HUES48 (cell line): Measurements from ENCODE around the gene CLK2.
"Not testable (repeated sequence)": the region's sequence is repeated elsewhere in the genome, so short reads cannot be mapped to it uniquely, and the experiment has no call there.

Experiments
- H3K27ac ChIP-seq: one replicate; pipeline ENCODE4 v1.7.0; 2013; ENCODE audit warnings: low read depth, low read length, inconsistent platforms
- H3K27me3 ChIP-seq: 2 replicates; pipeline ENCODE4 v1.6.1; 2013; ENCODE audit warnings: mild to moderate bottlenecking, low read length; ENCODE audit not compliant: control insufficient read depth, insufficient read depth
- H3K36me3 ChIP-seq: 2 replicates; pipeline ENCODE4 v1.6.1; 2013; ENCODE audit warnings: low read length; ENCODE audit not compliant: control insufficient read depth, insufficient read depth
- H3K4me1 ChIP-seq: 2 replicates; pipeline ENCODE4 v1.6.1; 2013; ENCODE audit warnings: mild to moderate bottlenecking, low read length; ENCODE audit not compliant: control insufficient read depth, insufficient read depth
- H3K4me3 ChIP-seq: 2 replicates; pipeline ENCODE4 v1.5.1; 2013; ENCODE audit warnings: mild to moderate bottlenecking, low read depth, low read length
- H3K9ac ChIP-seq: 2 replicates; pipeline ENCODE4 v1.6.1; 2013; ENCODE audit warnings: mild to moderate bottlenecking, low read depth, low read length, moderate library complexity
- H3K9me3 ChIP-seq: 2 replicates; pipeline ENCODE4 v1.6.1; 2013; ENCODE audit warnings: low read length; ENCODE audit not compliant: control insufficient read depth, insufficient read depth

CLK2 gene

DNA sequence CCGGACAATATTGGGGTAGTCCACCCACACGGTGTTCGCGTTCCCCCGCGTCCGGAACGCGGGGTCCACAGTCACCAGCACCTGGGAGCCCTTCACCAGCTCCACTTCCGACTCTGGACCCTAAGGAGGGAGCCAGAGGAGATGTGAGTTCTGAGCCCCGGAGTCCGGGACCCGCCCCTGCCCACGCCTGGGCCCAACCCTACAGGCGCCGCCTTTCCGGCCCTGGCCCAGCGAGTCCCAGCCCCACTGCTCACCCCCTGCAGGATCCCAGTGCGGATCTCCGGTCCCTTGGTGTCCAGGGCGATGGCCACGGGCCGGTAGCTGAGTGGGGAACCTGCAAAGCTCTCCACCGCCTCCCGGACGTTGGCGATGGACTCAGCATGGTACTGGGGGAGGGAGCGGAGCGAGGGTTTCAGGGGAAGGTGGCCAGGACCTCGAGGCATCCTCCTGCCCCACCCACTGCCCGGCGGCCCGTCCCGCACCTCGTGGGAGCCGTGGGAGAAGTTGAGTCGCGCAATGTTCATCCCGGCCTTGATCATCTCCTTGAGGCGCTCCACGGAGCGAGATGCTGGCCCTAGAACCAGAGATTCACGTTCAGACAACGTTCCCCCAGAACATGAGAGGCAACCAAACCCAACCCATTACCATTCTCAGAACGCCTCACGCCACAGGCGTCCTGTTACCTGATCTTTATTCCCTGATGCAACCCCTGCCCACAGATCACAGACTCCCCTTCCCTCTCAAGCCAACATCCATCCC, 22.1 kb upstream of the CLK2 start:
- Histone ChIP-seq H3K9me3 (no peaks in the 10 kb centered on the region), H3K27ac (no peak overlapping the region), H3K4me3 (peak overlapping the region; percentile 83), H3K36me3 (no peaks in the 10 kb centered on the region), H3K27me3 (peaks cover 37% of the 10 kb centered on the region), H3K9ac (no peak overlapping the region), H3K4me1 (peaks cover 17% of the 10 kb centered on the region; the same call in 1 of the 2 replicates)

DNA sequence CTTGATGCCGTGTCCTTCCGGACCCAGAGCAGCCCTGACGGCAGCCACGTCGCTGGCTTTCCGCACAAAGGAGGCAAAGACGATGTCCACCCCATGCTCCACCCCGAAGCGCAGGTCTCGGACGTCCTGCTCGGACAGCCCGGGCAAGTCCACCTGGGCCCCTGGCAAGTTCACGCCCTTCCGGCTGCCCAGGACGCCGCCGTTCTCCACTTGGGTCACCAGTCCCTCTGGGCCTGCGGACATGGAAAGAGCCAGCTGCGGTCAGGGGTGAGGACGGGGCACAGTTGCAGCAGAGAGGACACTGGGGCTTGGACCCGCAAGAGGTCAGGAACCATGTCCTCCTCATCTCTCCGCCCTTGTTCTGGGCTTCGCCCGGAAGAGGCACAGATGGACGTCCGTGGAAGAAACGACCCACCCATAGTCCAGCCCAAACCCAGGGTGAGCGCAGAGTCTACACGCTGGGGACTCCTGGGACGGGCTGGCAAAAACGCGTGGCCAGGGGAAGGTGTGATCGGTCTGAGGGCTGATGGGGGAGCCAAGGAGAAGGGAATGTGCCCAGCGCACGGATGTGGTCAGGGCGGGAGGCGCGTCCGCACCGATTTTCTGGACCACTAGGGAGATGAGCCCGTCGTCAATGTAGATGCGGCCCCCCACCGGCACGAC, 21.3 kb upstream of the CLK2 start:
- Histone ChIP-seq H3K27ac (no peak overlapping the region), H3K4me1 (peaks cover 17% of the 10 kb centered on the region; the same call in 1 of the 2 replicates), H3K4me3 (peak overlapping the region; percentile 83), H3K9me3 (no peaks in the 10 kb centered on the region), H3K9ac (no peak overlapping the region), H3K27me3 (peaks cover 37% of the 10 kb centered on the region), H3K36me3 (no peaks in the 10 kb centered on the region)

DNA sequence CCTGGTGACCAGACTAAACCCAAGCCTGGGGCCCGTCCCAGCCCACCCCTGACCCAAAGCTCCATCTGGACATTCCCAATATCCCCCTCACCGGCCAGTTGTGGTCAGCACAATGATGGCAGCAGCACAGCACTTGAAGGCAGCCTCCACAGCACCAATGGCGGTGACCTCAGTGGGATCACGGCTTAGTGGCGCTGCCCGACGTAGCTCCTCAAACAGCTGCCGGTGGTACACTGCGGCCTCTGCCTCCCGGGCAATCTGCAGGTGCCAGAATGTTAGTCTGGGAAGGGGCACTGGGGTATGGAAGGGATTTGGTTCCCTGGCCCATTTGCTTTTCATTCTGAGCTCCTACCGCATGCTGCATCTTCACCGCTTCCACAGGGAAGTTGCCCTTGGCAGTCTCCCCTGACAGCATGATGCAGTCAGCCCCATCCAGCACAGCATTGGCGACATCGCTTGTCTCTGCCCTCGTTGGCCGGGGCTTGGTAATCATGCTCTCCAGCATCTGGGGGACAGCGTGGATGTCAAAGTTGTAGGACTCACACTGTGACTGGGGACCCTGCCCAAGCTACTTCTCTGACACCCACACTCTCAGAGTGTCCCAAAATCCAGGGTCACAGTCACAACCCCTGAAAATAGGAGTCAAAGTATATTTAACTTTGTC, 19.9 kb upstream of the CLK2 start:
- H3K27me3 ChIP-seq, result peaks cover 37% of the 10 kb centered on the region
- no peaks in the 10 kb centered on the region for H3K36me3 ChIP-seq
- H3K4me1 ChIP-seq, result peaks cover 17% of the 10 kb centered on the region; the same call in 1 of the 2 replicates
- H3K27ac ChIP-seq, result no peak overlapping the region
- H3K9ac ChIP-seq, result no peak overlapping the region
- H3K4me3 ChIP-seq, result no peak overlapping the region
- H3K9me3 ChIP-seq, result no peaks in the 10 kb centered on the region

DNA sequence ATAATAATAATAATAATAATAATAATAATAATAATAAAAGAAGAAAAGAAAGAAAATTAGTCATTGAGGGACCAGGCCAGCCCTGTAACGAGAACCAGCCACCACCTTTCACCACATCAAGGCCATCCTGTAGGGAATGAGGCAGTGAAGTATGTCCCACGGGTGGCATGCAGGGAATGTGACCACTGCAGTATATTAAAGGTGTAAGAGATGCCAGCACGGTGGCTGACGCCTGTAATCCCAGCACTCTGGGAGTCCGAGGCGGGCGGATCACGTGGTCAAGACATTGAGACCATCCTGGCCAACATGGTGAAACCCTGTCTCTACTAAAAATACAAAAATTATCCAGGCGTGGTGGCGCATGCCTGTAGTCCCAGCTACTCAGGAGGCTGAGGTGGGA, 17.7 kb upstream of the CLK2 start:
- H3K27me3 ChIP-seq, result peaks cover 31% of the 10 kb centered on the region
- not testable (repeated sequence) for H3K27ac ChIP-seq, H3K9me3 ChIP-seq

DNA sequence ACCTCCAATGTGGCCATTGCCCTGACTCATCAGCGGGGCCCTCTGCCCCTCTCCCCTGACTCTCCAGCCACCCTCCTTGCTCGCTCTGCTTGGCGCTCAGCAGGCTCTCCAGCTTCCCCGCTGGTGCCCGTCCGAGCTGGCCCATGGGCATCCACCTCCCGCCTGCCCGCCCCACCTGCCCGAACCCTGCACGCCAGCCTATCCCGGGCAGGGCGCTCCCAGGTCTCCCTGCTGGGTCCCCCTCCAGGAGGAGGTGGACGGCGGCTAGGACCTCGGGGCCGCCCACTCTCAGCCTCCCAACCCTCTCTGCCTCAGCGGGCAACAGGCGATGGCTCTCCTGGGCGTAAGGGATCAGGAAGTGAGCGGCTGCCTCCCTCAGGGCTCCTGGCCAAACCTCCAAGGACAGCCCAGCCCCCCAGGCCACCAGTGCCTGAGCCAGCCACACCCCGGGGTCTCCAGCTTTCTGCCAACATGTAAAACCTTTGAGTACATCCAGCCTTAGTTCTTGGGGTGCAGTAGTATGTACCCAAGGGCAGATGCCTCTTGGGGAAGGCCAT, 14.8 kb upstream of the CLK2 start:
- H3K36me3 ChIP-seq, result no peaks in the 10 kb centered on the region
- peaks cover 3% of the 10 kb centered on the region for H3K27me3 ChIP-seq
- no peak overlapping the region for H3K4me3 ChIP-seq
- H3K9ac ChIP-seq, result no peak overlapping the region
- H3K9me3 ChIP-seq, result no peaks in the 10 kb centered on the region
- no peaks in the 10 kb centered on the region for H3K4me1 ChIP-seq
- no peak overlapping the region for H3K27ac ChIP-seq

More for the DNA sequence above, 17.7 kb upstream of the CLK2 start:
- not testable (repeated sequence) for H3K36me3 ChIP-seq, H3K9ac ChIP-seq, H3K4me1 ChIP-seq, H3K4me3 ChIP-seq

DNA sequence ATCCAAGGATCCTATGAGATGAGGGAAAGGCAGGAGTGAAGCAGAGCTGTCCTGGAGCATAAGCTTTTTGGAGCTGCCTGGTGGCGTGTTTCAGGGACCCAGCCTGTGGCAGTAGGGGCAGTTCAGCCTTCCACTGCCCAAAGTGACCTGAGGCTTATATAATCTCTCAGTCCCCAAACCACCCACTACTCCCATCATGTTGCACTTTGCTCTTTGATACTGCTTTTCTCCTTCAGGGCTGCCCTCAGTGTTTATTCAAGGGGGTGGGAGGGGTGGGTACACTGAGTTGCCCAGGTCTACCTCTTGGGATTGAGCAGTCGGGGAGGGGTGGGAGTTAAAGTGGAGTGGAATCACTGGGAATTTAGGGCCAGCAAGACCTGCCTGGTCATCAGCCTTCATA, 13.2 kb upstream of the CLK2 start:
- Histone ChIP-seq H3K36me3 (no peaks in the 10 kb centered on the region), H3K27ac (no peak overlapping the region), H3K27me3 (no peaks in the 10 kb centered on the region), H3K9me3 (no peaks in the 10 kb centered on the region), H3K4me1 (no peaks in the 10 kb centered on the region), H3K9ac (no peak overlapping the region), H3K4me3 (no peak overlapping the region)

DNA sequence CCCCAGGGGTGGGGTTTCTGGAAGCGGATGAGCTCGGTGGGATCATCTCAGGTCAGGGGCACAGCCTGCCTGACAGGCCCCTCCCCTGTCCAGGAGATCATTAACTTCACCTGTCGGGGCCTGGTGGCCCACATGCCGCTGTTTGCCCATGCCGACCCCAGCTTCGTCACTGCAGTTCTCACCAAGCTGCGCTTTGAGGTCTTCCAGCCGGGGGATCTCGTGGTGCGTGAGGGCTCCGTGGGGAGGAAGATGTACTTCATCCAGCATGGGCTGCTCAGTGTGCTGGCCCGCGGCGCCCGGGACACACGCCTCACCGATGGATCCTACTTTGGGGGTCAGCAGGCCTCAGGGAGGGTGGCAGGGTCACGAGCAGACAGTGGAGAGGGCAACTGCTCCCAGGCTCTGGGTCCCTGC, 12.3 kb upstream of the CLK2 start:
- no peak overlapping the region for H3K4me3 ChIP-seq

DNA sequence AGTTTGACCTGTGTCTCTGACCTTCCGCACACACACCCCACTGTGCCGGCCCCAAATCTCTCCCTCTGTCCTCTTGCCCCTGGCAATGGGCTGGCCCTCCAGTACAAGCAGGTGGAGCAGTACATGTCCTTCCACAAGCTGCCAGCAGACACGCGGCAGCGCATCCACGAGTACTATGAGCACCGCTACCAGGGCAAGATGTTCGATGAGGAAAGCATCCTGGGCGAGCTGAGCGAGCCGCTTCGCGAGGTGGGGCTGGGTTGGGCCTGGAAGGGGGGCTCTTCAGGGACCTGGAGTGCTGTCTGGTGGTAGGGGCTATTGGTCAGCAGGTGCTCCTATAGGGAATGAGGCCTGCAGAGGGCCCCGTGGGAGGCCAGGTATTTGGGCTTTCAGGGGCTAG, 11.8 kb upstream of the CLK2 start:
- Histone ChIP-seq H3K36me3 (no peaks in the 10 kb centered on the region), H3K4me1 (no peaks in the 10 kb centered on the region), H3K27me3 (no peaks in the 10 kb centered on the region), H3K9ac (no peak overlapping the region), H3K9me3 (no peaks in the 10 kb centered on the region), H3K27ac (no peak overlapping the region), H3K4me3 (no peak overlapping the region)

More for the DNA sequence above, 12.3 kb upstream of the CLK2 start:
- H3K36me3 ChIP-seq, result no peaks in the 10 kb centered on the region
- H3K4me1 ChIP-seq, result no peaks in the 10 kb centered on the region
- H3K27me3 ChIP-seq, result no peaks in the 10 kb centered on the region
- no peak overlapping the region for H3K27ac ChIP-seq
- H3K9me3 ChIP-seq, result no peaks in the 10 kb centered on the region
- no peak overlapping the region for H3K9ac ChIP-seq

DNA sequence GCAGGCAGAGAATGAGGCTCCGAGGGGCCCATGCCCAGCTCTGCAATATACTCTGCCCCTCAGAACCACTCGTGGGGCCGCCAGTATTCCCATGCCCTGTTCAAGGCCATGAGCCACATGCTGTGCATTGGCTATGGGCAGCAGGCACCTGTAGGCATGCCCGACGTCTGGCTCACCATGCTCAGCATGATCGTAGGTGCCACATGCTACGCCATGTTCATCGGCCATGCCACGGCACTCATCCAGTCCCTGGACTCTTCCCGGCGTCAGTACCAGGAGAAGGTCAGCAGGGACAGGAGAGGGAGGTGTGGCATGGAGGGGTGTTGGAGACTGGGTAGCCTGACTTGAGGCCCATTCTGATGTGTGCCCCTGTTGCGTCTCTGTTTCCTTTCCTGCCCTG, 11.2 kb upstream of the CLK2 start:
- no peaks in the 10 kb centered on the region for H3K9me3 ChIP-seq

DNA sequence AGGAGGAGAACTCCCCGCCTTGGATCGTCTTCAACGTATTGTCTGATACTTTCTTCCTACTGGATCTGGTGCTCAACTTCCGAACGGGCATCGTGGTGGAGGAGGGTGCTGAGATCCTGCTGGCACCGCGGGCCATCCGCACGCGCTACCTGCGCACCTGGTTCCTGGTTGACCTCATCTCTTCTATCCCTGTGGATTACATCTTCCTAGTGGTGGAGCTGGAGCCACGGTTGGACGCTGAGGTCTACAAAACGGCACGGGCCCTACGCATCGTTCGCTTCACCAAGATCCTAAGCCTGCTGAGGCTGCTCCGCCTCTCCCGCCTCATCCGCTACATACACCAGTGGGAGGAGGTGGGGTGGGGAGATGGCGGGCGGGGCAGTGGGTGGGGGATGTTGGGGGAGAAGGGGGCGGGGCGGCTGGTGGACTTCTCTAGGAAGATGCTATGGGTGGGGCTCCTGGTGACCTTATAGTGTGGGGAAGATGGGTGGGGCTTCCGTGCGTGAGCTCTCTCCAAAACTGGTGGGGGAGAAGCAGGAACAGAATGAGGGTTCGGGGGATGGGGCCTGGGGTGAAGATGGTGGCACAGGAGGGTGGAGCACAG, 9.3 kb upstream of the CLK2 start:
- Histone ChIP-seq H3K4me3 (no peak overlapping the region), H3K36me3 (no peaks in the 10 kb centered on the region), H3K9ac (no peak overlapping the region), H3K27ac (no peak overlapping the region), H3K9me3 (no peaks in the 10 kb centered on the region), H3K27me3 (no peaks in the 10 kb centered on the region), H3K4me1 (peaks cover 12% of the 10 kb centered on the region)

More for the DNA sequence above, 11.2 kb upstream of the CLK2 start:
- Histone ChIP-seq H3K4me1 (0 out of 2 replicates have a peak, but pooled peaks cover 2% of the 10 kb centered on the region), H3K36me3 (no peaks in the 10 kb centered on the region), H3K27ac (no peak overlapping the region), H3K4me3 (no peak overlapping the region), H3K9ac (no peak overlapping the region), H3K27me3 (no peaks in the 10 kb centered on the region)
